ENCODE results near the gene CACNG8. TPM values are rescaled to one million over a fixed set of nuclear protein-coding genes. Genes with fewer than 3 reads are reported as not detected.

CACNG8 gene
- total RNA-seq, 2 experiments from 2014 or later = not detected

- Mint-ChIP-seq H3K4me1 (ENCODE audit: low read depth) (no peaks in the 10 kb centered on the region), H3K4me3 (no peak overlapping the region), H3K9me3 (no peaks in the 10 kb centered on the region)
Observed at GRCh38 chr19:54011507-54012211, 48.9 kb downstream of the CACNG8 start.

DNA sequence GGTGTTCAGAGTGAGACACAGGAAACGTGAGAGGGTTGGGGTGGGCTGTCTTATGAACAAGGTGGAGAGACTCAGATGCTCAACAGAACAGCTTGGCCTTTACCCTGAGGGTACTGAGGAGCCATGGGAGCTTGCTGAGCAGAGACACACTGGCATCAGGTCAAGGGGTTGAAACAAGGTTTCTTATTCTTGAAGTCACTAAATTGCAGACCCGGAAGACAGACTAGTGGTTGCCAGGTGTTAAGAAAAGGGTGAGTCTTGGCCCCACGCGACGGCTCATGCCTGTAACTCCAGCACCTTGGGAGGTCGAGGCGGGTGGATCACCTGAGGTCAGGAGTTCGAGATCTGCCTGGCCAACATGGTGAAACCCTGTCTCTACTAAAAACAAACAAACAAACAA lies 51.1 kb downstream of the CACNG8 start:
- Mint-ChIP-seq H3K4me1 (ENCODE audit: low read depth) (no peaks in the 10 kb centered on the region), H3K27me3 (ENCODE audit: low read depth) (peaks cover 28% of the 10 kb centered on the region), H3K9me3 (no peaks in the 10 kb centered on the region), H3K4me3 (no peak overlapping the region), H3K36me3 (ENCODE audit: low read depth) (no peaks in the 10 kb centered on the region), H3K27ac (no peak overlapping the region)
- DNase-seq = no peak
- intact Hi-C loops (cut with micrococcal nuclease) = no loop called here
- CTCF ChIA-PET = no interaction called here

More at GRCh38 chr19:54011507-54012211, 48.9 kb downstream of the CACNG8 start:
- Mint-ChIP-seq H3K27ac (no peak overlapping the region), H3K36me3 (ENCODE audit: low read depth) (no peaks in the 10 kb centered on the region), H3K27me3 (ENCODE audit: low read depth) (peaks cover 26% of the 10 kb centered on the region)
- CTCF ChIA-PET = interaction anchor here (0.9 kb wide), 1 partner anchor 13 kb away, joined by 3 read pairs; no protein-coding TSS in a partner anchor
- DNase-seq = no peak
- intact Hi-C loops (cut with micrococcal nuclease) = no loop called here

DNA sequence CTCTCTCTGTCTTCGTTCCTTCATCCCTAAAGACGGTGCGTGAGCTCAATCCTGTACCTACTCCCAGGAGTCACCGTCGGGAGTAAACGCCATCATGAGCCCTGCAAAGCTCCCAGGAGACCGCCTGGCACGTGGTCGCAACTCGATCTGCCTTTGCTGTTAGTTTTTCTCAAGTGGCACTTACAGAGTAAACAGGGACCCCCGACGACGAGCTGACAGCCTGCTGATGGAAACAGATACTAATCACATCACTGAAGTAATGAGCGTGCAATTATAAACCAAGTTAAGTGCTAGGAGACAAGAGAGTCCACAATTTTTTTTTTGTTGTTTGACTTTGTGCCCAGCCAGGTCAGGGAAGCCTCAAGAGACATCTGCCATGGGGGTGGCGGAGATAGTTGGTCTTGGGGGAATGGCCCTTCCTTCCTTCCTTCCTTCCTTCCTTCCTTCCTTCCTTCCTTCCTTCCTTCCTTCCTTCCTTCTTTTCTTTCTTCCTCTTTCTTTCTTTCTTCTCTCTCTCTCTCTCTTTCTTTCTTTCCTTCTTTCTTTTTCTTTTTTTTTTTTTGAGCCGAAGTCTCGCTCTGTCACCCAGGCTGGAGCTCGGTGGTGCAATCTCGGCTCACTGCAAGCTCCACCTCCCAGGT lies 52.3 kb downstream of the CACNG8 start:
- CTCF ChIA-PET = interaction anchor here (0.6 kb wide), 1 partner anchor 15 kb away, joined by 3 read pairs; no protein-coding TSS in a partner anchor
- Mint-ChIP-seq H3K27me3 (ENCODE audit: low read depth) (peaks cover 28% of the 10 kb centered on the region), H3K9me3 (no peaks in the 10 kb centered on the region), H3K4me1 (ENCODE audit: low read depth) (no peaks in the 10 kb centered on the region), H3K27ac (no peak overlapping the region), H3K36me3 (ENCODE audit: low read depth) (no peaks in the 10 kb centered on the region), H3K4me3 (no peak overlapping the region)
- DNase-seq = no peak
- intact Hi-C loops (cut with micrococcal nuclease) = no loop called here

- H3K9me3 Mint-ChIP-seq = no peaks in the 10 kb centered on the region
- CTCF ChIA-PET = no interaction called here
- peaks cover 33% of the 10 kb centered on the region for H3K27me3 Mint-ChIP-seq (ENCODE audit: low read depth)
- no peak for DNase-seq
- no peaks in the 10 kb centered on the region for H3K36me3 Mint-ChIP-seq (ENCODE audit: low read depth)
- no peaks in the 10 kb centered on the region for H3K4me1 Mint-ChIP-seq (ENCODE audit: low read depth)
- H3K27ac Mint-ChIP-seq = no peak overlapping the region
- no peak overlapping the region for H3K4me3 Mint-ChIP-seq
- intact Hi-C loops (cut with micrococcal nuclease) = no loop called here
Observed at GRCh38 chr19:54017261-54017660, 54.5 kb downstream of the CACNG8 start.

DNA sequence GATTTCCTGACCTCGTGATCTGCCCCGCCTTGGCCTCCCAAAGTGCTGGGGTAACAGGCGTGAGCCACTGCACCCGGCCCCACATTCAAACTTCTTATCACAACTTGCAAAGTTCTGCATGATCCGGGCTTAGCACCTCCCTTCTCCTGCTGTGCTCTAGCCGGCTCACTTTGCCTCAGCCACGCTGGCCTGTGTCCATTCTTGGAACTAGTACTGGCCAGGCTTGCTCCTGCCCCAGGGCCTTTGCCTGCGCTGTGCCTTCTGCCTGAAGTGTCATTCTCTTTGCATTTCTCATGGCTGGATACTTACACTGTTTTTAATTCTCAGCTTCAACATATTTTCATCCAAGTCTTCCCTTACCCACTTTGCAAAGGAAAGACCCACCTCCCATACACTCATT lies 58.6 kb downstream of the CACNG8 start:
- Mint-ChIP-seq H3K4me3 (no peak overlapping the region), H3K36me3 (ENCODE audit: low read depth) (no peaks in the 10 kb centered on the region), H3K27ac (no peak overlapping the region), H3K9me3 (no peaks in the 10 kb centered on the region), H3K4me1 (ENCODE audit: low read depth) (peaks cover 2% of the 10 kb centered on the region), H3K27me3 (ENCODE audit: low read depth) (peaks cover 38% of the 10 kb centered on the region)
- CTCF ChIA-PET = interaction anchor here (0.7 kb wide), 1 partner anchor 70 kb away, joined by 3 read pairs; no protein-coding TSS in a partner anchor
- no peak for DNase-seq
- intact Hi-C loops (cut with micrococcal nuclease) = loop anchor here (5.0 kb wide), 1 partner anchor 824 kb away; no protein-coding TSS in a partner anchor

DNA sequence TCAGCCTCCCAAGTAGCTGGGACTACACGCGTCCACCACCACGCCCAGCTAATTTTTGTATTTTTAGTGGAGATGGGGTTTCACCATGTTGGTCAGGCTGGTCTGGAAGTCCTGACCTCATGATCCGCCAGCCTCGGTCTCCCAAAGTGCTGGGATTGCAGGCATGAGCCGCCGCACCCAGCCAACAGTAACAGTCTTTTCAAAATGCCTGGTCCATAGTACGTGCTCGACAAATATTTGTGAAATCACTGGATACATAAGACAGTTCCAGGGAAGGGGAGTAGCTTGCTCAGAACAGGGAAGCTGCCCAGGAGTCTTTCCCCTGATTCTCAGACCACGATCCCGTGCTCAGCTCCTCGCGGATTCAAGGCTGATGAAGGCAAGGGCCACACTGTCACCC lies 59.2 kb downstream of the CACNG8 start:
- CTCF ChIA-PET = no interaction called here
- Mint-ChIP-seq H3K36me3 (ENCODE audit: low read depth) (no peaks in the 10 kb centered on the region), H3K4me3 (no peak overlapping the region), H3K27me3 (ENCODE audit: low read depth) (peaks cover 39% of the 10 kb centered on the region), H3K9me3 (no peaks in the 10 kb centered on the region), H3K27ac (no peak overlapping the region), H3K4me1 (ENCODE audit: low read depth) (peaks cover 2% of the 10 kb centered on the region)
- intact Hi-C loops (cut with micrococcal nuclease) = loop anchor here (5.0 kb wide), 1 partner anchor 825 kb away; no protein-coding TSS in a partner anchor
- no peak for DNase-seq

DNA sequence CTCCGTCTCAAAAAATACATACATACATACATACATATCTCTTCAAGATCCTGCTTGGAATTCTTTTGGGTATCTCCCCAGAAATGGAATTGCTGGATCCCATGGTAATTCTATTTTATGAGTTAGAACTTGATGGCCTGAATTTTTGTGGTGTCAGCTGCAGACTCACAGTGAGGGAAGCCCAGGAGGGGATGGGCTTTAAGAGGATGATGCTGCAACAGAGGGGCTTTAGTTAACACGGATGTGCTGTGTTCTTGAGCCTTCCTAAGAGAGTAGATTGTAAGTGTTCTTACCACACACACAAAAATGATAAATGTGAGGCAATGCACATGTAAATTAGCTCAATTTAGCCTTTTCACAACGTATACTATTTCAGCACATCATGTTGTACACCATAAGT lies 60.5 kb downstream of the CACNG8 start:
- no peaks in the 10 kb centered on the region for H3K36me3 Mint-ChIP-seq (ENCODE audit: low read depth)
- H3K27me3 Mint-ChIP-seq (ENCODE audit: low read depth) = peaks cover 33% of the 10 kb centered on the region
- DNase-seq = no peak
- H3K27ac Mint-ChIP-seq = no peak overlapping the region
- H3K9me3 Mint-ChIP-seq = no peaks in the 10 kb centered on the region
- CTCF ChIA-PET = interaction anchor here (0.6 to 3.3 kb wide), 13 partner anchors 15 to 369 kb away, joined by 3 to 18 read pairs (median 4); no protein-coding TSS in a partner anchor
- intact Hi-C loops (cut with micrococcal nuclease) = loop anchor here (5.0 kb wide), 1 partner anchor 826 kb away; no protein-coding TSS in a partner anchor
- no peak overlapping the region for H3K4me3 Mint-ChIP-seq
- H3K4me1 Mint-ChIP-seq (ENCODE audit: low read depth) = peaks cover 2% of the 10 kb centered on the region

DNA sequence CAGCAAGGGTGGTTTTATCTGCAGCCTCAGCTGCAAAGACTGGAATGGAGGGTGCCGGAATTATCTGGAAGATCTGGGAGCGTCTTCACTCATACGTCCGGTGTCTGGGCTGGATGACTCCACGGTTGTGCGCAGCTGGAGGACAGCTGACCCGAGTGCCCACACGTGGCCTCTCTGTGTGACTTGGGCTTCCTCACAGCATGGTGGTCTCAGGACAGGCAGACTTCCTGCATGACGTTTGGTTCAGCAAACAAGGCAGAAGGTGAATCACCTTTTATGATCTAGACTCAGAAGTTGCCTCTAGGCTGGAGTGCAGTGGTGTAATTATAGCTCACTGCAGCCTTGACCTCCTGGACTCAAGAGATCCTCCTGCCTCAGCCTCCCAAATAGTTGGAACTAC lies 61.9 kb downstream of the CACNG8 start:
- no peaks in the 10 kb centered on the region for H3K36me3 Mint-ChIP-seq (ENCODE audit: low read depth)
- no peak overlapping the region for H3K4me3 Mint-ChIP-seq
- CTCF ChIA-PET = interaction anchor here (0.6 to 3.3 kb wide), 14 partner anchors 10 to 259 kb away, joined by 3 to 18 read pairs (median 5); partner anchors contain the start of gene PRKCG
- H3K9me3 Mint-ChIP-seq = no peaks in the 10 kb centered on the region
- no peak for DNase-seq
- H3K27me3 Mint-ChIP-seq (ENCODE audit: low read depth) = peaks cover 39% of the 10 kb centered on the region
- H3K27ac Mint-ChIP-seq = no peak overlapping the region
- peaks cover 2% of the 10 kb centered on the region for H3K4me1 Mint-ChIP-seq (ENCODE audit: low read depth)
- intact Hi-C loops (cut with micrococcal nuclease) = loop anchor here (1.0 to 5.0 kb wide), 3 partner anchors 118 to 827 kb away; no protein-coding TSS in a partner anchor

DNA sequence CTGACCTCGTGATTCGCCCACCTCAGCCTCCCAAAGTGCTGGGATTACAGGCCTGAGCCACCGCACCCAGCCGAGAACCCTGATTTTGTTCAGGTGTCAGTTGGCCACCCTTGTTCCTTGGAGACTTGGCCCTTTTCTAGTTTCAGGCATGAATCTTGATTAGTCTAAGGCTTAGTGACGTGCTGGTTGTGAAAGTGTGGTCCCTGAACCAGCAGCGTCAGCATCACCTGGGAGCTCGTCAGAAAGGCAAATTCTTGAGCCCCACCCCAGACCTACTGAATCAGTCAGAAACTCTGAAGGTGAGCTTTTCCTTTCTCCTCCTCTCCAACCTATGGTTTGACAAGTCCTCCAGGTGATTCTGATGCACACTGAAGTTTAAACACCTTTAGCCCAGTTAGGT lies 63.9 kb downstream of the CACNG8 start:
- DNase-seq = no peak
- H3K36me3 Mint-ChIP-seq (ENCODE audit: low read depth) = no peaks in the 10 kb centered on the region
- H3K4me3 Mint-ChIP-seq = no peak overlapping the region
- H3K27me3 Mint-ChIP-seq (ENCODE audit: low read depth) = peaks cover 36% of the 10 kb centered on the region
- peaks cover 4% of the 10 kb centered on the region for H3K4me1 Mint-ChIP-seq (ENCODE audit: low read depth)
- intact Hi-C loops (cut with micrococcal nuclease) = no loop called here
- H3K9me3 Mint-ChIP-seq = no peaks in the 10 kb centered on the region
- H3K27ac Mint-ChIP-seq = no peak overlapping the region
- CTCF ChIA-PET = interaction anchor here (1.0 to 1.2 kb wide), 2 partner anchors 17 to 116 kb away, joined by 3 to 5 read pairs; no protein-coding TSS in a partner anchor

GRCh38 chr19:54029301-54029700 lies 66.6 kb downstream of the CACNG8 start:
- Mint-ChIP-seq H3K27ac (no peak overlapping the region), H3K4me3 (no peak overlapping the region), H3K36me3 (ENCODE audit: low read depth) (no peaks in the 10 kb centered on the region), H3K4me1 (ENCODE audit: low read depth) (peaks cover 1% of the 10 kb centered on the region), H3K27me3 (ENCODE audit: low read depth) (peaks cover 20% of the 10 kb centered on the region), H3K9me3 (no peaks in the 10 kb centered on the region)
- no peak for DNase-seq
- intact Hi-C loops (cut with micrococcal nuclease) = no loop called here
- CTCF ChIA-PET = interaction anchor here (1.0 to 1.5 kb wide), 10 partner anchors 9 to 258 kb away, joined by 3 to 12 read pairs (median 5); no protein-coding TSS in a partner anchor

GRCh38 chr19:54029930-54030490 lies 67.3 kb downstream of the CACNG8 start:
- Mint-ChIP-seq H3K27ac (no peak overlapping the region), H3K27me3 (ENCODE audit: low read depth) (peaks cover 15% of the 10 kb centered on the region), H3K36me3 (ENCODE audit: low read depth) (no peaks in the 10 kb centered on the region), H3K9me3 (no peaks in the 10 kb centered on the region), H3K4me3 (no peak overlapping the region), H3K4me1 (ENCODE audit: low read depth) (peaks cover 1% of the 10 kb centered on the region)
- CTCF ChIA-PET = interaction anchor here (0.6 to 1.5 kb wide), 17 partner anchors 9 to 258 kb away, joined by 3 to 12 read pairs (median 5); no protein-coding TSS in a partner anchor
- peak; percentile 72 for DNase-seq
- intact Hi-C loops (cut with micrococcal nuclease) = loop anchor here (1.0 kb wide), 1 partner anchor 237 kb away; no protein-coding TSS in a partner anchor
